ENCODE results near the gene NDST1.
"Not testable (repeated sequence)": the region's sequence is repeated elsewhere in the genome, so short reads cannot be mapped to it uniquely, and the experiment has no call there.

NDST1 gene

GRCh38 chr5:150508277-150508640, 328 bp downstream of the NDST1 start:
- no peak for DNase-seq (ENCODE audit: low read depth)

GRCh38 chr5:150508828-150509227, 897 bp downstream of the NDST1 start:
- DNase-seq (ENCODE audit: low read depth), result no peak

GRCh38 chr5:150509992-150510391, 2.1 kb downstream of the NDST1 start:
- DNase-seq (ENCODE audit: low read depth), result no peak

- no peak for DNase-seq (ENCODE audit: low read depth)
These were observed 2.7 kb downstream of the NDST1 start for GRCh38 chr5:150510460-150511263.

- DNase-seq (ENCODE audit: low read depth), result peak; percentile 52
These were observed 3.8 kb downstream of the NDST1 start for GRCh38 chr5:150511578-150512367.

GRCh38 chr5:150512368-150512747, 4.4 kb downstream of the NDST1 start:
- peak; percentile 53 for DNase-seq (ENCODE audit: low read depth)

- DNase-seq (ENCODE audit: low read depth), result no peak
These were observed 5.7 kb downstream of the NDST1 start for GRCh38 chr5:150513375-150514309.

GRCh38 chr5:150514708-150515211, 6.8 kb downstream of the NDST1 start:
- no peak for DNase-seq (ENCODE audit: low read depth)

GRCh38 chr5:150515446-150515845, 7.5 kb downstream of the NDST1 start:
- peak; percentile 61 for DNase-seq (ENCODE audit: low read depth)

- no peak for DNase-seq (ENCODE audit: low read depth)
These were observed 8.1 kb downstream of the NDST1 start for GRCh38 chr5:150516011-150516410.

- peak; percentile 78 for DNase-seq (ENCODE audit: low read depth)
These were observed 9.6 kb downstream of the NDST1 start for GRCh38 chr5:150517272-150518152.

- DNase-seq (ENCODE audit: low read depth), result not testable (repeated sequence)
These were observed 11.0 kb downstream of the NDST1 start for GRCh38 chr5:150518712-150519559.

- DNase-seq (ENCODE audit: low read depth), result no peak
These were observed 11.6 kb downstream of the NDST1 start for GRCh38 chr5:150519560-150519945.

GRCh38 chr5:150519978-150520377, 12.0 kb downstream of the NDST1 start:
- no peak for DNase-seq (ENCODE audit: low read depth)

GRCh38 chr5:150520747-150521521, 13.0 kb downstream of the NDST1 start:
- DNase-seq (ENCODE audit: low read depth), result no peak

- DNase-seq (ENCODE audit: low read depth), result no peak
These were observed 13.5 kb downstream of the NDST1 start for GRCh38 chr5:150521522-150521817.

- DNase-seq (ENCODE audit: low read depth), result no peak
These were observed 14.1 kb downstream of the NDST1 start for GRCh38 chr5:150521939-150522503.

GRCh38 chr5:150522504-150523414, 14.8 kb downstream of the NDST1 start:
- no peak for DNase-seq (ENCODE audit: low read depth)
